GM23338 (cell line): ENCODE results near the gene ARHGEF3. TPM values are rescaled to one million over a fixed set of nuclear protein-coding genes. Genes with fewer than 3 reads are reported as not detected.

Experiments
- ATAC-seq: fragments of 200-7000 bp; cut with Tn5 transposase; 3 replicates; pipeline ENCODE4 v1.9.1; 2020
- DNase-seq: peaks from one replicate; pipeline ENCODE4 v3.0.0-alpha.2; 2015; ENCODE audit warnings: low spot score
- H2AFZ ChIP-seq: fragments of 200-600 bp; sonication (generic); 2 replicates; pipeline ENCODE4 v1.8.0; 2016; ENCODE audit warnings: antibody characterized with exemption, mild to moderate bottlenecking, moderate library complexity
- H3F3A ChIP-seq: fragments of 200-600 bp; sonication (generic); replicated peaks from 2 replicates; pipeline ENCODE4 v1.8.0; 2017; ENCODE audit warnings: antibody characterized with exemption, mixed run types, low read depth
- H3K27ac ChIP-seq: fragments of 200-600 bp; sonication (generic); 2 replicates; pipeline ENCODE4 v1.6.1; 2016; ENCODE audit warnings: low read depth
- H3K27me3 ChIP-seq: fragments of 200-600 bp; sonication (generic); 2 replicates; pipeline ENCODE4 v1.8.0; 2016; ENCODE audit warnings: mild to moderate bottlenecking, mixed run types, moderate library complexity; ENCODE audit not compliant: insufficient read depth
- H3K36me3 ChIP-seq: fragments of 200-600 bp; sonication (generic); 2 replicates; pipeline ENCODE4 v1.8.0; 2016; ENCODE audit warnings: mild to moderate bottlenecking; ENCODE audit not compliant: insufficient read depth
- H3K4me1 ChIP-seq: fragments of 200-600 bp; sonication (generic); 2 replicates; pipeline ENCODE4 v1.8.0; 2016; ENCODE audit warnings: mild to moderate bottlenecking, moderate library complexity; ENCODE audit not compliant: insufficient read depth
- H3K4me2 ChIP-seq: fragments of 200-600 bp; sonication (generic); 2 replicates; pipeline ENCODE4 v1.7.1; 2017; ENCODE audit warnings: mixed run types
- H3K4me3 ChIP-seq: fragments of 200-600 bp; sonication (generic); 2 replicates; pipeline ENCODE4 v1.6.1; 2016; ENCODE audit warnings: mixed run types
- H3K79me2 ChIP-seq: fragments of 200-600 bp; sonication (generic); replicated peaks from 2 replicates; pipeline ENCODE4 v1.8.0; 2017; ENCODE audit warnings: mild to moderate bottlenecking; ENCODE audit not compliant: insufficient read depth
- H3K9me2 ChIP-seq: fragments of 200-600 bp; sonication (generic); 2 replicates; pipeline ENCODE4 v1.8.0; 2017; ENCODE audit not compliant: insufficient read depth
- H4K20me1 ChIP-seq: fragments of 200-600 bp; sonication (generic); replicated peaks from 2 replicates; pipeline ENCODE4 v1.8.0; 2017; ENCODE audit warnings: mild to moderate bottlenecking; ENCODE audit not compliant: insufficient read depth
- H3K27ac Mint-ChIP-seq: 2 replicates; pipeline ENCODE4 v1.8.0; 2020; ENCODE audit warnings: inconsistent platforms, mild to moderate bottlenecking, moderate library complexity, mixed read lengths
- H3K27me3 Mint-ChIP-seq: 3 replicates; pipeline ENCODE4 v1.8.0; 2022; ENCODE audit warnings: low read depth, mild to moderate bottlenecking, moderate library complexity, mixed read lengths, inconsistent platforms; ENCODE audit not compliant: insufficient read depth, poor library complexity
- H3K36me3 Mint-ChIP-seq: 3 replicates; pipeline ENCODE4 v1.8.0; 2021; ENCODE audit warnings: low read depth, mild to moderate bottlenecking, inconsistent platforms, moderate library complexity, mixed read lengths
- H3K4me1 Mint-ChIP-seq: 3 replicates; pipeline ENCODE4 v1.8.0; 2020; ENCODE audit warnings: mild to moderate bottlenecking, inconsistent platforms, mixed read lengths
- H3K4me3 Mint-ChIP-seq: 3 replicates; pipeline ENCODE4 v1.8.0; 2021; ENCODE audit warnings: moderate library complexity, mild to moderate bottlenecking, inconsistent platforms, mixed read lengths
- H3K9me3 Mint-ChIP-seq: 3 replicates; pipeline ENCODE4 v1.8.0; 2020; ENCODE audit warnings: moderate library complexity, mild to moderate bottlenecking, inconsistent platforms, mixed read lengths
- CREB1 ChIP-seq: fragments of 250-450 bp; sonication (Bioruptor Pico); IDR thresholded peaks from 2 replicates; pipeline ENCODE4 v1.5.0; 2020; ENCODE audit warnings: low read depth, mild to moderate bottlenecking, moderate library complexity
- EZH2 ChIP-seq: fragments of 200-600 bp; sonication (generic); IDR thresholded peaks from one replicate; pipeline ENCODE4 v1.8.0; 2017; ENCODE audit warnings: antibody characterized with exemption, mild to moderate bottlenecking, low read depth; ENCODE audit not compliant: unreplicated experiment
- EZH2phosphoT487 ChIP-seq: fragments of 200-600 bp; sonication (generic); IDR thresholded peaks from one replicate; pipeline ENCODE4 v1.8.1; 2018; ENCODE audit warnings: antibody characterized with exemption; ENCODE audit not compliant: unreplicated experiment
- JUNB ChIP-seq: IDR thresholded peaks from one replicate; pipeline ENCODE4 v1.6.1; 2016; ENCODE audit warnings: antibody characterized with exemption; ENCODE audit not compliant: unreplicated experiment
- NANOG ChIP-seq: IDR thresholded peaks from 2 replicates; pipeline ENCODE4 v1.6.1; 2016; ENCODE audit warnings: antibody characterized with exemption, borderline replicate concordance
- POLR2AphosphoS5 ChIP-seq: IDR thresholded peaks from 2 replicates; pipeline ENCODE4 v1.6.1; 2016; ENCODE audit warnings: antibody characterized with exemption, low read depth
- STAT1 ChIP-seq: IDR thresholded peaks from one replicate; pipeline ENCODE4 v1.6.1; 2016; ENCODE audit warnings: antibody characterized with exemption; ENCODE audit not compliant: unreplicated experiment
- ZNF114 ChIP-seq: fragments of 250-450 bp; sonication (Bioruptor Pico); IDR thresholded peaks from 2 replicates; pipeline ENCODE4 v1.5.0; 2020; ENCODE audit warnings: mild to moderate bottlenecking, moderate library complexity
- ZNF331 ChIP-seq: fragments of 250-450 bp; sonication (Bioruptor Pico); IDR thresholded peaks from 2 replicates; pipeline ENCODE4 v1.5.0; 2020; ENCODE audit warnings: low read depth, mild to moderate bottlenecking, moderate library complexity
- polyA plus RNA-seq: library from polyadenylated mRNA; unstranded; fragments of >200 nt; fragmentation: Nextera tagmentation; extraction: Ambion mirVana; gene quantifications from 2 replicates; pipeline ENCODE4 v1.2.1, GENCODE V29; 2016
- total RNA-seq: library from RNA; depleted of rRNA; stranded (reverse); fragments of >200 nt; shearing (Covaris generic); gene quantifications from 2 replicates; pipeline ENCODE4 v1.2.3, GENCODE V29; 2014
- TF ChIP-seq, protein P1 (sequence below): fragments of 250-450 bp; sonication (Bioruptor Pico); IDR thresholded peaks from 2 replicates; pipeline ENCODE4 v1.5.0; 2020; ENCODE audit warnings: mild to moderate bottlenecking, moderate library complexity
- TF ChIP-seq, protein P2 (sequence below): IDR thresholded peaks from 2 replicates; pipeline ENCODE4 v1.6.1; 2016; ENCODE audit warnings: antibody characterized with exemption
- TF ChIP-seq, protein P3 (sequence below): IDR thresholded peaks from one replicate; pipeline ENCODE4 v1.6.1; 2018; ENCODE audit warnings: antibody characterized with exemption; ENCODE audit not compliant: unreplicated experiment
- TF ChIP-seq, protein P4 (sequence below), 2 experiments: fragments of 200-600 bp in 1 of 2; sonication (generic) in 1 of 2; conservative IDR thresholded peaks; 2 replicates each; pipeline versions ENCODE4 v1.5.1 to v1.6.1; 2016 to 2017; ENCODE audit warnings: antibody characterized with exemption in 2 of 2, low read depth in 2 of 2, mild to moderate bottlenecking in 2 of 2, moderate library complexity in 1 of 2

The ARHGEF3 gene
- total and polyA plus RNA-seq, 2 experiments from 2014 or later, result 5.0 to 5.1 TPM

DNA sequence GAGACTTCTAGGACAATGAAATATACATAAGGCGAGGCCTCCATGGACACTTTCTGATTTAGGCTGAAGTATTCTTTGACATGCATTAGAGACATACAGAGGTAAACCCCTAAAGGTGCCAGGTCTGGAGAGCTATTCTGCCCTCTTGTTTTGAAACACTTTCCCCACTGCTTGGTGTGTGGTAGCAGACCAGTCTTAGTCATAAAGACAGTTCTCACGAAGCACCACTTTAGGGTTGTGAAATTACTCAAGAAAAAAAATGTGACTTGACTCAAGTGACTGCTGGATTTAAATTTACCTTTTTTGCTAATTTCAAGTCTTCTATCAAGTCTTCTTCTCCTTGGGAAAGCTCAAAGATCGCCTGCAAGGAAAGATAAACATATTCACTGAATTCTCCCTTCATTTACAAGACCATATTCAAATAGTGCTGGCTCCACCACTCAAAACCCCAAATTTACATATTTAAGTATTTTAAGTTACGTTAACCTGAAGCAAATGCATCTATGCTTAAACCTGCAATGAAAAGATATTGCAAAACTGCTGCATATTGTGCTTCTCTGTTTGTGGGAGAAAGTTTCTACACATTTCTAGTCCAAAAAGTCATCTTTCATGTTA, 48.4 kb downstream of the ARHGEF3 start:
- no peak for DNase-seq
- TF ChIP-seq STAT1, result no peak
- TF ChIP-seq POLR2AphosphoS5, result no peak
- no peak for TF ChIP-seq JUNB
- TF ChIP-seq, protein P1, sequence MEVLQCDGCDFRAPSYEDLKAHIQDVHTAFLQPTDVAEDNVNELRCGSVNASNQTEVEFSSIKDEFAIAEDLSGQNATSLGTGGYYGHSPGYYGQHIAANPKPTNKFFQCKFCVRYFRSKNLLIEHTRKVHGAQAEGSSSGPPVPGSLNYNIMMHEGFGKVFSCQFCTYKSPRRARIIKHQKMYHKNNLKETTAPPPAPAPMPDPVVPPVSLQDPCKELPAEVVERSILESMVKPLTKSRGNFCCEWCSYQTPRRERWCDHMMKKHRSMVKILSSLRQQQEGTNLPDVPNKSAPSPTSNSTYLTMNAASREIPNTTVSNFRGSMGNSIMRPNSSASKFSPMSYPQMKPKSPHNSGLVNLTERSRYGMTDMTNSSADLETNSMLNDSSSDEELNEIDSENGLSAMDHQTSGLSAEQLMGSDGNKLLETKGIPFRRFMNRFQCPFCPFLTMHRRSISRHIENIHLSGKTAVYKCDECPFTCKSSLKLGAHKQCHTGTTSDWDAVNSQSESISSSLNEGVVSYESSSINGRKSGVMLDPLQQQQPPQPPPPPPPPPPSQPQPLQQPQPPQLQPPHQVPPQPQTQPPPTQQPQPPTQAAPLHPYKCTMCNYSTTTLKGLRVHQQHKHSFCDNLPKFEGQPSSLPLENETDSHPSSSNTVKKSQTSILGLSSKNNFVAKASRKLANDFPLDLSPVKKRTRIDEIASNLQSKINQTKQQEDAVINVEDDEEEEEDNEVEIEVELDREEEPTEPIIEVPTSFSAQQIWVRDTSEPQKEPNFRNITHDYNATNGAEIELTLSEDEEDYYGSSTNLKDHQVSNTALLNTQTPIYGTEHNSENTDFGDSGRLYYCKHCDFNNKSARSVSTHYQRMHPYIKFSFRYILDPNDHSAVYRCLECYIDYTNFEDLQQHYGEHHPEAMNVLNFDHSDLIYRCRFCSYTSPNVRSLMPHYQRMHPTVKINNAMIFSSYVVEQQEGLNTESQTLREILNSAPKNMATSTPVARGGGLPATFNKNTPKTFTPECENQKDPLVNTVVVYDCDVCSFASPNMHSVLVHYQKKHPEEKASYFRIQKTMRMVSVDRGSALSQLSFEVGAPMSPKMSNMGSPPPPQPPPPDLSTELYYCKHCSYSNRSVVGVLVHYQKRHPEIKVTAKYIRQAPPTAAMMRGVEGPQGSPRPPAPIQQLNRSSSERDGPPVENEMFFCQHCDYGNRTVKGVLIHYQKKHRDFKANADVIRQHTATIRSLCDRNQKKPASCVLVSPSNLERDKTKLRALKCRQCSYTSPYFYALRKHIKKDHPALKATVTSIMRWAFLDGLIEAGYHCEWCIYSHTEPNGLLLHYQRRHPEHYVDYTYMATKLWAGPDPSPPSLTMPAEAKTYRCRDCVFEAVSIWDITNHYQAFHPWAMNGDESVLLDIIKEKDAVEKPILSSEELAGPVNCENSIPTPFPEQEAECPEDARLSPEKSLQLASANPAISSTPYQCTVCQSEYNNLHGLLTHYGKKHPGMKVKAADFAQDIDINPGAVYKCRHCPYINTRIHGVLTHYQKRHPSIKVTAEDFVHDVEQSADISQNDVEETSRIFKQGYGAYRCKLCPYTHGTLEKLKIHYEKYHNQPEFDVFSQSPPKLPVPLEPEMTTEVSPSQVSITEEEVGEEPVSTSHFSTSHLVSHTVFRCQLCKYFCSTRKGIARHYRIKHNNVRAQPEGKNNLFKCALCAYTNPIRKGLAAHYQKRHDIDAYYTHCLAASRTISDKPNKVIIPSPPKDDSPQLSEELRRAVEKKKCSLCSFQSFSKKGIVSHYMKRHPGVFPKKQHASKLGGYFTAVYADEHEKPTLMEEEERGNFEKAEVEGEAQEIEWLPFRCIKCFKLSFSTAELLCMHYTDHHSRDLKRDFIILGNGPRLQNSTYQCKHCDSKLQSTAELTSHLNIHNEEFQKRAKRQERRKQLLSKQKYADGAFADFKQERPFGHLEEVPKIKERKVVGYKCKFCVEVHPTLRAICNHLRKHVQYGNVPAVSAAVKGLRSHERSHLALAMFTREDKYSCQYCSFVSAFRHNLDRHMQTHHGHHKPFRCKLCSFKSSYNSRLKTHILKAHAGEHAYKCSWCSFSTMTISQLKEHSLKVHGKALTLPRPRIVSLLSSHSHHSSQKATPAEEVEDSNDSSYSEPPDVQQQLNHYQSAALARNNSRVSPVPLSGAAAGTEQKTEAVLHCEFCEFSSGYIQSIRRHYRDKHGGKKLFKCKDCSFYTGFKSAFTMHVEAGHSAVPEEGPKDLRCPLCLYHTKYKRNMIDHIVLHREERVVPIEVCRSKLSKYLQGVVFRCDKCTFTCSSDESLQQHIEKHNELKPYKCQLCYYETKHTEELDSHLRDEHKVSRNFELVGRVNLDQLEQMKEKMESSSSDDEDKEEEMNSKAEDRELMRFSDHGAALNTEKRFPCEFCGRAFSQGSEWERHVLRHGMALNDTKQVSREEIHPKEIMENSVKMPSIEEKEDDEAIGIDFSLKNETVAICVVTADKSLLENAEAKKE (CRISPR knock-in tag), result no peak
- no peak for TF ChIP-seq ZNF331 (CRISPR knock-in tag)
- TF ChIP-seq, protein P2, sequence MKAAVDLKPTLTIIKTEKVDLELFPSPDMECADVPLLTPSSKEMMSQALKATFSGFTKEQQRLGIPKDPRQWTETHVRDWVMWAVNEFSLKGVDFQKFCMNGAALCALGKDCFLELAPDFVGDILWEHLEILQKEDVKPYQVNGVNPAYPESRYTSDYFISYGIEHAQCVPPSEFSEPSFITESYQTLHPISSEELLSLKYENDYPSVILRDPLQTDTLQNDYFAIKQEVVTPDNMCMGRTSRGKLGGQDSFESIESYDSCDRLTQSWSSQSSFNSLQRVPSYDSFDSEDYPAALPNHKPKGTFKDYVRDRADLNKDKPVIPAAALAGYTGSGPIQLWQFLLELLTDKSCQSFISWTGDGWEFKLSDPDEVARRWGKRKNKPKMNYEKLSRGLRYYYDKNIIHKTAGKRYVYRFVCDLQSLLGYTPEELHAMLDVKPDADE, result no peak
- no peak for TF ChIP-seq ZNF114 (CRISPR knock-in tag)
- TF ChIP-seq EZH2, result no peak
- TF ChIP-seq, protein P3, sequence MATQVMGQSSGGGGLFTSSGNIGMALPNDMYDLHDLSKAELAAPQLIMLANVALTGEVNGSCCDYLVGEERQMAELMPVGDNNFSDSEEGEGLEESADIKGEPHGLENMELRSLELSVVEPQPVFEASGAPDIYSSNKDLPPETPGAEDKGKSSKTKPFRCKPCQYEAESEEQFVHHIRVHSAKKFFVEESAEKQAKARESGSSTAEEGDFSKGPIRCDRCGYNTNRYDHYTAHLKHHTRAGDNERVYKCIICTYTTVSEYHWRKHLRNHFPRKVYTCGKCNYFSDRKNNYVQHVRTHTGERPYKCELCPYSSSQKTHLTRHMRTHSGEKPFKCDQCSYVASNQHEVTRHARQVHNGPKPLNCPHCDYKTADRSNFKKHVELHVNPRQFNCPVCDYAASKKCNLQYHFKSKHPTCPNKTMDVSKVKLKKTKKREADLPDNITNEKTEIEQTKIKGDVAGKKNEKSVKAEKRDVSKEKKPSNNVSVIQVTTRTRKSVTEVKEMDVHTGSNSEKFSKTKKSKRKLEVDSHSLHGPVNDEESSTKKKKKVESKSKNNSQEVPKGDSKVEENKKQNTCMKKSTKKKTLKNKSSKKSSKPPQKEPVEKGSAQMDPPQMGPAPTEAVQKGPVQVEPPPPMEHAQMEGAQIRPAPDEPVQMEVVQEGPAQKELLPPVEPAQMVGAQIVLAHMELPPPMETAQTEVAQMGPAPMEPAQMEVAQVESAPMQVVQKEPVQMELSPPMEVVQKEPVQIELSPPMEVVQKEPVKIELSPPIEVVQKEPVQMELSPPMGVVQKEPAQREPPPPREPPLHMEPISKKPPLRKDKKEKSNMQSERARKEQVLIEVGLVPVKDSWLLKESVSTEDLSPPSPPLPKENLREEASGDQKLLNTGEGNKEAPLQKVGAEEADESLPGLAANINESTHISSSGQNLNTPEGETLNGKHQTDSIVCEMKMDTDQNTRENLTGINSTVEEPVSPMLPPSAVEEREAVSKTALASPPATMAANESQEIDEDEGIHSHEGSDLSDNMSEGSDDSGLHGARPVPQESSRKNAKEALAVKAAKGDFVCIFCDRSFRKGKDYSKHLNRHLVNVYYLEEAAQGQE, result no peak
- TF ChIP-seq CREB1, result no peak
- TF ChIP-seq, protein P4, sequence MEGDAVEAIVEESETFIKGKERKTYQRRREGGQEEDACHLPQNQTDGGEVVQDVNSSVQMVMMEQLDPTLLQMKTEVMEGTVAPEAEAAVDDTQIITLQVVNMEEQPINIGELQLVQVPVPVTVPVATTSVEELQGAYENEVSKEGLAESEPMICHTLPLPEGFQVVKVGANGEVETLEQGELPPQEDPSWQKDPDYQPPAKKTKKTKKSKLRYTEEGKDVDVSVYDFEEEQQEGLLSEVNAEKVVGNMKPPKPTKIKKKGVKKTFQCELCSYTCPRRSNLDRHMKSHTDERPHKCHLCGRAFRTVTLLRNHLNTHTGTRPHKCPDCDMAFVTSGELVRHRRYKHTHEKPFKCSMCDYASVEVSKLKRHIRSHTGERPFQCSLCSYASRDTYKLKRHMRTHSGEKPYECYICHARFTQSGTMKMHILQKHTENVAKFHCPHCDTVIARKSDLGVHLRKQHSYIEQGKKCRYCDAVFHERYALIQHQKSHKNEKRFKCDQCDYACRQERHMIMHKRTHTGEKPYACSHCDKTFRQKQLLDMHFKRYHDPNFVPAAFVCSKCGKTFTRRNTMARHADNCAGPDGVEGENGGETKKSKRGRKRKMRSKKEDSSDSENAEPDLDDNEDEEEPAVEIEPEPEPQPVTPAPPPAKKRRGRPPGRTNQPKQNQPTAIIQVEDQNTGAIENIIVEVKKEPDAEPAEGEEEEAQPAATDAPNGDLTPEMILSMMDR (conservative IDR thresholded peaks at IDR 0.05; ENCODE audit: low read depth in 2 of 2), result no peak
- no peak for TF ChIP-seq EZH2phosphoT487
- no peak for TF ChIP-seq NANOG
- Histone ChIP-seq H3K36me3 (no peaks in the 10 kb centered on the region), H2AFZ (no peak overlapping the region), H4K20me1 (no peaks in the 10 kb centered on the region), H3K4me1 (peaks cover 4% of the 10 kb centered on the region; the same call in 1 of the 2 replicates), H3K27me3 (no peaks in the 10 kb centered on the region), H3K4me2 (no peak overlapping the region), H3K4me3 (no peak overlapping the region), H3F3A (no peaks in the 10 kb centered on the region), H3K27ac (no peak overlapping the region), H3K9me2 (0 out of 2 replicates have a peak, but pooled peaks cover 5% of the 10 kb centered on the region), H3K79me2 (no peaks in the 10 kb centered on the region)
- Mint-ChIP-seq H3K27ac (no peak overlapping the region), H3K4me1 (peaks cover 12% of the 10 kb centered on the region), H3K36me3 (no peaks in the 10 kb centered on the region), H3K9me3 (no peaks in the 10 kb centered on the region), H3K4me3 (no peak overlapping the region), H3K27me3 (peaks cover 2% of the 10 kb centered on the region)
- no peak for ATAC-seq
